Neural cell (in vitro differentiated cells): Measurements from ENCODE around the gene PLD4. TPM values are rescaled to one million over a fixed set of nuclear protein-coding genes. Genes with fewer than 3 reads are reported as not detected.

Source experiments
- H2AFZ ChIP-seq: fragments of 200-600, 300-800 bp; sonication (generic), shearing (Covaris generic); 2 replicates; pipeline ENCODE4 v1.6.0; 2014; ENCODE audit warnings: low read depth, mild to moderate bottlenecking, antibody characterized with exemption, low read length, moderate library complexity
- H3F3A ChIP-seq: fragments of 200-600 bp; shearing (Covaris generic); 2 replicates; pipeline ENCODE4 v1.6.1; 2016; ENCODE audit warnings: mild to moderate bottlenecking, moderate library complexity, mixed read lengths, antibody characterized with exemption, low read length; ENCODE audit not compliant: insufficient read depth, poor library complexity, severe bottlenecking
- H3K27ac ChIP-seq: fragments of 200-600, 300-800 bp; sonication (generic), shearing (Covaris generic); 2 replicates; pipeline ENCODE4 v1.5.1; 2014; ENCODE audit warnings: mild to moderate bottlenecking, low read length, moderate library complexity
- H3K27me3 ChIP-seq: fragments of 300-800, 200-600 bp; sonication (generic), shearing (Covaris generic); 2 replicates; pipeline ENCODE4 v1.6.0; 2014; ENCODE audit warnings: mild to moderate bottlenecking, low read depth, low read length, moderate library complexity; ENCODE audit not compliant: insufficient read depth
- H3K36me3 ChIP-seq: fragments of 300-800, 200-600 bp; sonication (generic), shearing (Covaris generic); 2 replicates; pipeline ENCODE4 v1.5.1; 2014; ENCODE audit warnings: mild to moderate bottlenecking, antibody characterized with exemption, low read length, moderate library complexity; ENCODE audit not compliant: insufficient read depth
- H3K4me2 ChIP-seq: fragments of 300-800, 200-600 bp; sonication (generic), shearing (Covaris generic); 2 replicates; pipeline ENCODE4 v1.6.0; 2014; ENCODE audit warnings: mild to moderate bottlenecking, low read length
- H3K4me3 ChIP-seq: fragments of 300-800, 200-600 bp; sonication (generic), shearing (Covaris generic); 2 replicates; pipeline ENCODE4 v1.5.1; 2014; ENCODE audit warnings: mild to moderate bottlenecking, low read length, moderate library complexity
- H3K79me2 ChIP-seq: fragments of 200-600 bp; shearing (Covaris generic); replicated peaks from 2 replicates; pipeline ENCODE4 v1.6.0; 2014; ENCODE audit warnings: mild to moderate bottlenecking, low read length, moderate library complexity; ENCODE audit not compliant: insufficient read depth
- H3K9ac ChIP-seq: fragments of 300-800, 200-600 bp; sonication (generic), shearing (Covaris generic); 2 replicates; pipeline ENCODE4 v1.6.1; 2016; ENCODE audit warnings: mild to moderate bottlenecking, low read length, mixed read lengths
- H3K9me2 ChIP-seq: fragments of 200-600 bp; shearing (Covaris generic); 2 replicates; pipeline ENCODE4 v1.6.1; 2016; ENCODE audit warnings: mild to moderate bottlenecking, low read length, mixed read lengths; ENCODE audit not compliant: insufficient read depth
- H3K9me3 ChIP-seq: fragments of 200-600, 300-800 bp; sonication (generic), shearing (Covaris generic); 2 replicates; pipeline ENCODE4 v1.6.1; 2016; ENCODE audit warnings: mild to moderate bottlenecking, mixed run types, low read length, moderate library complexity, mixed read lengths
- H4K20me1 ChIP-seq: fragments of 200-600 bp; shearing (Covaris generic); 2 replicates; pipeline ENCODE4 v1.6.1; 2016; ENCODE audit warnings: mild to moderate bottlenecking, mixed run types; ENCODE audit not compliant: insufficient read depth
- EP300 ChIP-seq: fragments of 450-650 bp; conservative IDR thresholded peaks from 2 replicates; pipeline ENCODE4 v1.6.1; 2014; ENCODE audit warnings: antibody characterized with exemption, mild to moderate bottlenecking, moderate library complexity; ENCODE audit not compliant: poor library complexity, severe bottlenecking
- EZH2 ChIP-seq: fragments of 200-600, 300-800 bp; shearing (Covaris generic), sonication (generic); IDR thresholded peaks from 2 replicates; pipeline ENCODE4 v1.6.1; 2014; ENCODE audit warnings: antibody characterized with exemption, low read length, borderline replicate concordance, mild to moderate bottlenecking; ENCODE audit not compliant: insufficient read depth, poor library complexity, severe bottlenecking
- MXI1 ChIP-seq: fragments of 450-650 bp; conservative IDR thresholded peaks from 2 replicates; pipeline ENCODE4 v1.6.1; 2014; ENCODE audit warnings: antibody characterized with exemption, mild to moderate bottlenecking; ENCODE audit not compliant: poor library complexity, severe bottlenecking
- POLR2AphosphoS5 ChIP-seq: IDR thresholded peaks from 2 replicates; pipeline ENCODE4 v1.6.1; 2012
- RAD21 ChIP-seq: fragments of 450-650 bp; conservative IDR thresholded peaks from 2 replicates; pipeline ENCODE4 v1.6.1; 2014; ENCODE audit warnings: antibody characterized with exemption, mild to moderate bottlenecking, moderate library complexity
- REST ChIP-seq: IDR thresholded peaks from 2 replicates; pipeline ENCODE4 v1.6.1; 2012; ENCODE audit warnings: borderline replicate concordance
- SMC3 ChIP-seq: fragments of 450-650 bp; conservative IDR thresholded peaks from 2 replicates; pipeline ENCODE4 v1.6.1; 2014; ENCODE audit warnings: antibody characterized with exemption, mild to moderate bottlenecking, moderate library complexity; ENCODE audit not compliant: poor library complexity
- TAF1 ChIP-seq: IDR thresholded peaks from 2 replicates; pipeline ENCODE4 v1.6.1; 2012; ENCODE audit warnings: low read depth
- polyA plus RNA-seq: library from polyadenylated mRNA; depleted of rRNA; stranded (reverse); fragments of >200 nt; gene quantifications from 2 replicates; pipeline ENCODE4 v1.2.3, GENCODE V29; 2014
- TF ChIP-seq, protein P1 (sequence below): fragments of 450-650 bp; IDR thresholded peaks from 2 replicates; pipeline ENCODE4 v1.5.1; 2014; ENCODE audit warnings: antibody characterized with exemption, mild to moderate bottlenecking, moderate library complexity; ENCODE audit not compliant: poor library complexity, severe bottlenecking

The PLD4 gene
- polyA plus RNA-seq, 1 donor from 2014 or later, result not detected

DNA sequence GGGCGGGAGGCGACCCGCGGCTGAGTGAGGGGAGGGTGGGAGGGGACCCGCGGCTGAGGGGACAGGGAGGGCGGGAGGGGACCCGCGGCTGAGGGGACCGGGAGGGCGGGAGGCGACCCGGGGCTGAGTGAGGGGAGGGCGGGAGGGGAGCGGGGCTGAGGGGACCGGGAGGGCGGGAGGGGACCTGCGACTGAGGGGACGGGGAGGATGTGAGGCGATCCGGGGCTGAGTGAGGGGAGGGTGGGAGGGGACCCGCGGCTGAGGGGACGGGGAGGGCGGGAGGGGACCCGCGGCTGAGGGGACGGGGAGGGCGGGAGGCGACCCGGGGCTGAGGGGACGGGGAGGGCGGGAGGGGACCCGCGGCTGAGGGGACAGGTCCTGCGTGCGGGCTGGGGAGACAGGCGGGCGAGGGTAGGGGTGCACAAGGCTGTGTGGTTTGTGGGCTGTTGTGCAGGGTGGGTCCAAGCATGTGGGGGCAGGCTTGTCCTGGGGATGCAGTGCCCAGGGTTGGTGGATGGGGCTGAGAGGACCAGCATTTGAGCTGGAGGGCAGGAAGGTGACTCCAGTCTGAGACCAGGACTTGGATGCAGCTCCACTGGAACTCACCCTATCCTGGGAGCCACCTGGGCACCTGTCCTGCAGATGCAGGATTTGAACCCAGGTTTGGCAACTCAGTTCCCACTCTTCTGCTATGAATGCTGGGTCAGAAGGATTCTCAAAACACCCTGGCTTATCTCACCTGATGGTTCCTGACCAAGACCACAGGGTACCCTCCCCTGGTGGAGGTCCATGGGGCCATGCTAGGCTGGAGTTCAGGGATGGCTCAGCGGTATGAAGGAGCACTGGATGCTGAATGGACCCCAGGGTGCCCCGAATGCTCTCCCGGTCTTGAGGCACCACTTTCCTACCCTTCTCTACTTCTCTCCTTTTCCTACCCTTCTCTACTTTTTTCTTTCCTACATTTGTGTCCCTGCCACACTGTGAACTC lies 9.4 kb downstream of the PLD4 start:
- no peaks in the 10 kb centered on the region for H3K9me3 ChIP-seq
- no peaks in the 10 kb centered on the region for H3F3A ChIP-seq
- H3K9ac ChIP-seq, result no peak overlapping the region
- no peak overlapping the region for H3K4me2 ChIP-seq
- H2AFZ ChIP-seq, result no peak overlapping the region
- H3K27ac ChIP-seq, result no peak overlapping the region
- peaks cover 38% of the 10 kb centered on the region for H3K27me3 ChIP-seq
- no peaks in the 10 kb centered on the region for H4K20me1 ChIP-seq
- no peaks in the 10 kb centered on the region for H3K36me3 ChIP-seq
- H3K9me2 ChIP-seq, result no peaks in the 10 kb centered on the region
- peak overlapping the region; percentile 45 for H3K4me3 ChIP-seq
- no peaks in the 10 kb centered on the region for H3K79me2 ChIP-seq
- TF ChIP-seq RAD21 (no peak), REST (no peak), SMC3 (no peak), EP300 (no peak), POLR2AphosphoS5 (no peak), TAF1 (no peak), EZH2 (no peak), MXI1 (no peak)
- TF ChIP-seq, protein P1, sequence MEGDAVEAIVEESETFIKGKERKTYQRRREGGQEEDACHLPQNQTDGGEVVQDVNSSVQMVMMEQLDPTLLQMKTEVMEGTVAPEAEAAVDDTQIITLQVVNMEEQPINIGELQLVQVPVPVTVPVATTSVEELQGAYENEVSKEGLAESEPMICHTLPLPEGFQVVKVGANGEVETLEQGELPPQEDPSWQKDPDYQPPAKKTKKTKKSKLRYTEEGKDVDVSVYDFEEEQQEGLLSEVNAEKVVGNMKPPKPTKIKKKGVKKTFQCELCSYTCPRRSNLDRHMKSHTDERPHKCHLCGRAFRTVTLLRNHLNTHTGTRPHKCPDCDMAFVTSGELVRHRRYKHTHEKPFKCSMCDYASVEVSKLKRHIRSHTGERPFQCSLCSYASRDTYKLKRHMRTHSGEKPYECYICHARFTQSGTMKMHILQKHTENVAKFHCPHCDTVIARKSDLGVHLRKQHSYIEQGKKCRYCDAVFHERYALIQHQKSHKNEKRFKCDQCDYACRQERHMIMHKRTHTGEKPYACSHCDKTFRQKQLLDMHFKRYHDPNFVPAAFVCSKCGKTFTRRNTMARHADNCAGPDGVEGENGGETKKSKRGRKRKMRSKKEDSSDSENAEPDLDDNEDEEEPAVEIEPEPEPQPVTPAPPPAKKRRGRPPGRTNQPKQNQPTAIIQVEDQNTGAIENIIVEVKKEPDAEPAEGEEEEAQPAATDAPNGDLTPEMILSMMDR, result no peak

GRCh38 chr14:104935026-104935650 lies 10.5 kb downstream of the PLD4 start:
- H3K4me2 ChIP-seq, result no peak overlapping the region
- no peak overlapping the region for H2AFZ ChIP-seq
- peaks cover 38% of the 10 kb centered on the region for H3K27me3 ChIP-seq
- H4K20me1 ChIP-seq, result no peaks in the 10 kb centered on the region
- no peak overlapping the region for H3K4me3 ChIP-seq
- no peaks in the 10 kb centered on the region for H3K36me3 ChIP-seq
- H3K9me2 ChIP-seq, result no peaks in the 10 kb centered on the region
- no peak overlapping the region for H3K9ac ChIP-seq
- H3K27ac ChIP-seq, result no peak overlapping the region
- no peaks in the 10 kb centered on the region for H3K9me3 ChIP-seq
- no peaks in the 10 kb centered on the region for H3K79me2 ChIP-seq
- no peaks in the 10 kb centered on the region for H3F3A ChIP-seq
- no peak for TF ChIP-seq TAF1
- no peak for TF ChIP-seq SMC3
- no peak for TF ChIP-seq EP300
- TF ChIP-seq MXI1, result no peak
- TF ChIP-seq, protein P1, result no peak
- TF ChIP-seq REST, result no peak
- TF ChIP-seq RAD21, result no peak
- no peak for TF ChIP-seq POLR2AphosphoS5
- no peak for TF ChIP-seq EZH2
